ENCODE data around the gene KIF26B. TPM values are rescaled to one million over a fixed set of nuclear protein-coding genes. Genes with fewer than 3 reads are reported as not detected.

Gene KIF26B
- total RNA-seq, 2 donors from 2014 or later, result 0.30 to 0.35 TPM

DNA sequence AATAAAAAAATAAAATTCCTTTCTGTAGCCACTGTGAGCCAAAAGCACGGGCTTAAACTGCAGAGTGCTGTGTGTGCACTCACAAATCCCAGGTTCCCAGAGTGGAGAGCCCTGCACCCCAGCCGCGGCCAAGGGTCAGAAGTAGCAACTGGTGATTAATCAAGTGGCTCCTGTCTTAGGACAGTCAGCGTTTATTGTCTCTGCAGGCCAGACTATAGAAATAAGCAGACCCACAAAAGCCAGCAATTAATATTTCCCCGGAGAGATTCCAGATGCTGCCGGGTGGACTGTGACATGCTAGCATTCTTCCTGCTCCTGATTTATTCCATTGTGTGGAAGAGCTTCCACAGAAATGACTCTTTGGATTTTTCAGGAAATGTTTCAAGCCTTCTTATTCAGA lies 412.2 kb downstream of the KIF26B start:
- Histone ChIP-seq H3K9ac (ENCODE audit: low read depth in 2 of 2, low read length in 2 of 2) (no peak overlapping the region), H3K4me1 (no peaks in the 10 kb centered on the region), H3K27me3 (no peaks in the 10 kb centered on the region), H3K4me3 (no peak overlapping the region), H3K36me3 (no peaks in the 10 kb centered on the region), H3K9me3 (no peaks in the 10 kb centered on the region), H3K27ac (no peak overlapping the region)
- TF ChIP-seq, protein P1, sequence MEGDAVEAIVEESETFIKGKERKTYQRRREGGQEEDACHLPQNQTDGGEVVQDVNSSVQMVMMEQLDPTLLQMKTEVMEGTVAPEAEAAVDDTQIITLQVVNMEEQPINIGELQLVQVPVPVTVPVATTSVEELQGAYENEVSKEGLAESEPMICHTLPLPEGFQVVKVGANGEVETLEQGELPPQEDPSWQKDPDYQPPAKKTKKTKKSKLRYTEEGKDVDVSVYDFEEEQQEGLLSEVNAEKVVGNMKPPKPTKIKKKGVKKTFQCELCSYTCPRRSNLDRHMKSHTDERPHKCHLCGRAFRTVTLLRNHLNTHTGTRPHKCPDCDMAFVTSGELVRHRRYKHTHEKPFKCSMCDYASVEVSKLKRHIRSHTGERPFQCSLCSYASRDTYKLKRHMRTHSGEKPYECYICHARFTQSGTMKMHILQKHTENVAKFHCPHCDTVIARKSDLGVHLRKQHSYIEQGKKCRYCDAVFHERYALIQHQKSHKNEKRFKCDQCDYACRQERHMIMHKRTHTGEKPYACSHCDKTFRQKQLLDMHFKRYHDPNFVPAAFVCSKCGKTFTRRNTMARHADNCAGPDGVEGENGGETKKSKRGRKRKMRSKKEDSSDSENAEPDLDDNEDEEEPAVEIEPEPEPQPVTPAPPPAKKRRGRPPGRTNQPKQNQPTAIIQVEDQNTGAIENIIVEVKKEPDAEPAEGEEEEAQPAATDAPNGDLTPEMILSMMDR (IDR thresholded peaks at IDR 0.05), result no peak
- intact Hi-C loops (cut with DNase I), result no loop called here
- no peak for DNase-seq

GRCh38 chr1:245571815-245572294 lies 417.1 kb downstream of the KIF26B start:
- H3K4me3 ChIP-seq, result no peak overlapping the region
- DNase-seq, result no peak
- H3K4me1 ChIP-seq, result no peaks in the 10 kb centered on the region
- H3K27ac ChIP-seq, result no peak overlapping the region
- H3K27me3 ChIP-seq, result no peaks in the 10 kb centered on the region
- intact Hi-C loops (cut with DNase I), result no loop called here
- TF ChIP-seq, protein P1 (IDR thresholded peaks at IDR 0.05), result no peak
- no peaks in the 10 kb centered on the region for H3K9me3 ChIP-seq
- H3K36me3 ChIP-seq, result no peaks in the 10 kb centered on the region
- no peak overlapping the region for H3K9ac ChIP-seq (ENCODE audit: low read depth in 2 of 2, low read length in 2 of 2)

- Histone ChIP-seq H3K9me3 (no peaks in the 10 kb centered on the region), H3K27ac (no peak overlapping the region), H3K9ac (ENCODE audit: low read depth in 2 of 2, low read length in 2 of 2) (no peak overlapping the region), H3K4me3 (no peak overlapping the region), H3K27me3 (no peaks in the 10 kb centered on the region), H3K4me1 (no peaks in the 10 kb centered on the region), H3K36me3 (no peaks in the 10 kb centered on the region)
- DNase-seq, result no peak
- intact Hi-C loops (cut with DNase I), result no loop called here
- TF ChIP-seq, protein P1 (IDR thresholded peaks at IDR 0.05), result no peak
Measured at GRCh38 chr1:245572709-245573108, 417.9 kb downstream of the KIF26B start.

DNA sequence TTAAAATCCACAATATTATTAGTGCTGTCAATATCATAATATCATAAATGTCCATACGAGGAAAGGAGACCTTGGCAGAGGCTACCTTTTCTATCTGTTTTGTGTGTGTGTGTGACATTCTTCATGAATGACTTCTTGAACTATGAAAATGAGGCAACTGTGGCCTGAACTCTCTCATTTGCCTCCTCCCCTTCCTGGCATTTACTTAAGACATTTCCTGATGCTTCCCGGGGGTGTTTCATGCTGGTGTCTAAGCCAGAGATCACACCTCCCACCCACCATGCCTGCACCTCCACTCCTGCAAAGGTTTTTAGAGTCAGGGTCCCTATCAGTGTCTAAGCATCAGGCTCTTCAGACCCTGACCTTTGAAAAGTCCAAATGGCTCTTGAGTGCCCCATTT lies 420.9 kb downstream of the KIF26B start:
- intact Hi-C loops (cut with DNase I), result no loop called here
- no peak for DNase-seq
- no peaks in the 10 kb centered on the region for H3K4me1 ChIP-seq

DNA sequence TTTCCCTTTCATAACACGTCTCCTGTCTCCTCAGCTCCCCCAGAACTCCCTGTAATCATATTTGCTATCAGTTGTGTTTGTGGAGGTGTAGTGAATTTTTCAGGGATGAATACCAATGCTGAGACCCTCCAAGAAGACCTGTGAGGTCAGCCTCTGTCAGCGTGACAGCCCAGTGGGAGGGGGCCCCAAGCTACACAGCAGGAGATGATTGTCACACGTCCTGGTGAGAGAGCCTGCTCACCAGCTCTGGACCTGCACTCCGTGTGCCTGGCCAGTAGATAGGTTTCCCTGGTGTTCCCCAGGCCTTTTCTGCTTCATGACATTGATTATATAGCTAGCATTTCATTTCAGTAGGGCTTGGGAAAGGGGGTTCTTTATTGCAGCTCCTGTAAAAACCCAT lies 421.5 kb downstream of the KIF26B start:
- intact Hi-C loops (cut with DNase I), result no loop called here
- H3K9me3 ChIP-seq, result no peaks in the 10 kb centered on the region
- no peaks in the 10 kb centered on the region for H3K36me3 ChIP-seq
- H3K4me1 ChIP-seq, result no peaks in the 10 kb centered on the region
- no peak for DNase-seq
- no peaks in the 10 kb centered on the region for H3K27me3 ChIP-seq
- H3K9ac ChIP-seq (ENCODE audit: low read depth in 2 of 2, low read length in 2 of 2), result no peak overlapping the region
- TF ChIP-seq, protein P1 (IDR thresholded peaks at IDR 0.05), result no peak
- H3K27ac ChIP-seq, result no peak overlapping the region
- H3K4me3 ChIP-seq, result no peak overlapping the region

More for the DNA sequence above, 420.9 kb downstream of the KIF26B start:
- Histone ChIP-seq H3K27me3 (no peaks in the 10 kb centered on the region), H3K36me3 (no peaks in the 10 kb centered on the region), H3K9me3 (no peaks in the 10 kb centered on the region), H3K9ac (ENCODE audit: low read depth in 2 of 2, low read length in 2 of 2) (no peak overlapping the region), H3K27ac (no peak overlapping the region), H3K4me3 (no peak overlapping the region)
- TF ChIP-seq, protein P1 (IDR thresholded peaks at IDR 0.05), result no peak
